ENCODE measurements around the gene HSPB6.

GRCh38 chr19:35712567-35713505 is 44.0 kb downstream of the HSPB6 start:
- TF ChIP-seq, protein P1, sequence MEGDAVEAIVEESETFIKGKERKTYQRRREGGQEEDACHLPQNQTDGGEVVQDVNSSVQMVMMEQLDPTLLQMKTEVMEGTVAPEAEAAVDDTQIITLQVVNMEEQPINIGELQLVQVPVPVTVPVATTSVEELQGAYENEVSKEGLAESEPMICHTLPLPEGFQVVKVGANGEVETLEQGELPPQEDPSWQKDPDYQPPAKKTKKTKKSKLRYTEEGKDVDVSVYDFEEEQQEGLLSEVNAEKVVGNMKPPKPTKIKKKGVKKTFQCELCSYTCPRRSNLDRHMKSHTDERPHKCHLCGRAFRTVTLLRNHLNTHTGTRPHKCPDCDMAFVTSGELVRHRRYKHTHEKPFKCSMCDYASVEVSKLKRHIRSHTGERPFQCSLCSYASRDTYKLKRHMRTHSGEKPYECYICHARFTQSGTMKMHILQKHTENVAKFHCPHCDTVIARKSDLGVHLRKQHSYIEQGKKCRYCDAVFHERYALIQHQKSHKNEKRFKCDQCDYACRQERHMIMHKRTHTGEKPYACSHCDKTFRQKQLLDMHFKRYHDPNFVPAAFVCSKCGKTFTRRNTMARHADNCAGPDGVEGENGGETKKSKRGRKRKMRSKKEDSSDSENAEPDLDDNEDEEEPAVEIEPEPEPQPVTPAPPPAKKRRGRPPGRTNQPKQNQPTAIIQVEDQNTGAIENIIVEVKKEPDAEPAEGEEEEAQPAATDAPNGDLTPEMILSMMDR (IDR thresholded peaks at IDR 0.05; ENCODE audit: insufficient read depth, low read length, poor library complexity, severe bottlenecking), result no peak
- TF ChIP-seq EZH2phosphoT487 (conservative IDR thresholded peaks at IDR 0.05; ENCODE audit: low read length), result no peak

All from SU-DHL-6 (cell line).